ENCODE results near the gene PCBP3.

The PCBP3 gene

GRCh38 chr21:45766055-45766454 is 122.5 kb downstream of the PCBP3 start:
- H3K4me2 ChIP-seq (ENCODE audit: low read depth, low read length, poor library complexity, severe bottlenecking), result no peak overlapping the region
- H3K79me2 ChIP-seq (ENCODE audit: insufficient read depth, low read length), result no peaks in the 10 kb centered on the region
- H3K4me3 ChIP-seq (ENCODE audit: insufficient read depth, low read length, poor library complexity, severe bottlenecking), result no peak overlapping the region
- H2AFZ ChIP-seq (ENCODE audit: low read depth, low read length, severe bottlenecking), result no peak overlapping the region
- no peaks in the 10 kb centered on the region for H3K9me2 ChIP-seq (replicated peaks; ENCODE audit: insufficient read depth, low read length)
- H3K27me3 ChIP-seq (ENCODE audit: low read length), result no peaks in the 10 kb centered on the region
- no peaks in the 10 kb centered on the region for H4K20me1 ChIP-seq (ENCODE audit: low read depth, low read length)
- no peaks in the 10 kb centered on the region for H3K36me3 ChIP-seq (ENCODE audit: low read length)
- H3K9me3 ChIP-seq (ENCODE audit: insufficient read depth, low read length), result no peaks in the 10 kb centered on the region
- no peaks in the 10 kb centered on the region for H3F3A ChIP-seq (ENCODE audit: insufficient read depth)
- no peak overlapping the region for H3K27ac ChIP-seq (ENCODE audit: low read depth, low read length)
- TF ChIP-seq CTCF (IDR thresholded peaks at IDR 0.05; ENCODE audit: insufficient read depth, low read length, poor library complexity, severe bottlenecking) (no peak), EZH2phosphoT487 (conservative IDR thresholded peaks at IDR 0.05; ENCODE audit: low read length) (no peak)
- no peak overlapping the region for H3K9ac ChIP-seq (ENCODE audit: low read length)

GRCh38 chr21:45766501-45766900 is 123.0 kb downstream of the PCBP3 start:
- TF ChIP-seq CTCF (IDR thresholded peaks at IDR 0.05; ENCODE audit: insufficient read depth, low read length, poor library complexity, severe bottlenecking) (no peak), EZH2phosphoT487 (conservative IDR thresholded peaks at IDR 0.05; ENCODE audit: low read length) (no peak)
- Histone ChIP-seq H3F3A (ENCODE audit: insufficient read depth) (no peaks in the 10 kb centered on the region), H3K4me3 (ENCODE audit: insufficient read depth, low read length, poor library complexity, severe bottlenecking) (no peak overlapping the region), H3K9me3 (ENCODE audit: insufficient read depth, low read length) (no peaks in the 10 kb centered on the region), H3K9ac (ENCODE audit: low read length) (no peak overlapping the region), H4K20me1 (ENCODE audit: low read depth, low read length) (no peaks in the 10 kb centered on the region), H3K27me3 (ENCODE audit: low read length) (no peaks in the 10 kb centered on the region), H3K4me2 (ENCODE audit: low read depth, low read length, poor library complexity, severe bottlenecking) (no peak overlapping the region), H3K79me2 (ENCODE audit: insufficient read depth, low read length) (no peaks in the 10 kb centered on the region), H2AFZ (ENCODE audit: low read depth, low read length, severe bottlenecking) (no peak overlapping the region), H3K9me2 (replicated peaks; ENCODE audit: insufficient read depth, low read length) (no peaks in the 10 kb centered on the region), H3K36me3 (ENCODE audit: low read length) (no peaks in the 10 kb centered on the region), H3K27ac (ENCODE audit: low read depth, low read length) (no peak overlapping the region)

- no peaks in the 10 kb centered on the region for H3K9me3 ChIP-seq (ENCODE audit: insufficient read depth, low read length)
- no peaks in the 10 kb centered on the region for H3K36me3 ChIP-seq (ENCODE audit: low read length)
- H3K27ac ChIP-seq (ENCODE audit: low read depth, low read length), result no peak overlapping the region
- H3K9me2 ChIP-seq (replicated peaks; ENCODE audit: insufficient read depth, low read length), result no peaks in the 10 kb centered on the region
- no peak overlapping the region for H3K4me3 ChIP-seq (ENCODE audit: insufficient read depth, low read length, poor library complexity, severe bottlenecking)
- no peak overlapping the region for H2AFZ ChIP-seq (ENCODE audit: low read depth, low read length, severe bottlenecking)
- H3K4me2 ChIP-seq (ENCODE audit: low read depth, low read length, poor library complexity, severe bottlenecking), result no peak overlapping the region
- no peaks in the 10 kb centered on the region for H3K27me3 ChIP-seq (ENCODE audit: low read length)
- no peak overlapping the region for H3K9ac ChIP-seq (ENCODE audit: low read length)
- TF ChIP-seq EZH2phosphoT487 (conservative IDR thresholded peaks at IDR 0.05; ENCODE audit: low read length) (no peak), CTCF (IDR thresholded peaks at IDR 0.05; ENCODE audit: insufficient read depth, low read length, poor library complexity, severe bottlenecking) (no peak)
- H3F3A ChIP-seq (ENCODE audit: insufficient read depth), result no peaks in the 10 kb centered on the region
- H3K79me2 ChIP-seq (ENCODE audit: insufficient read depth, low read length), result no peaks in the 10 kb centered on the region
- H4K20me1 ChIP-seq (ENCODE audit: low read depth, low read length), result no peaks in the 10 kb centered on the region
These were observed 123.8 kb downstream of the PCBP3 start for GRCh38 chr21:45767071-45768006.

Data from SU-DHL-6 (cell line).